H9 (cell line): ENCODE results near the gene FAM171A1. TPM values are rescaled to one million over a fixed set of nuclear protein-coding genes. Genes with fewer than 3 reads are reported as not detected.

ENCODE experiments used
- DNase-seq: peaks from one replicate; pipeline ENCODE4 v3.0.0-alpha.2; 2017
- H2AFZ ChIP-seq: one replicate; pipeline ENCODE4 v1.6.1; 2013; ENCODE audit warnings: mild to moderate bottlenecking, low read length, control low read depth, moderate library complexity
- H2AK5ac ChIP-seq: 2 replicates; pipeline ENCODE4 v1.6.1; 2013; ENCODE audit warnings: low read length, control low read depth, mixed read lengths; ENCODE audit not compliant: insufficient read length
- H2BK120ac ChIP-seq: one replicate; pipeline ENCODE4 v1.6.1; 2013; ENCODE audit warnings: low read depth, mild to moderate bottlenecking, low read length, control low read depth, inconsistent platforms; ENCODE audit not compliant: poor library complexity, severe bottlenecking
- H2BK12ac ChIP-seq: 2 replicates; pipeline ENCODE4 v1.6.1; 2013; ENCODE audit warnings: low read length, control low read depth, mixed read lengths, low read depth; ENCODE audit not compliant: insufficient read length
- H2BK15ac ChIP-seq: 2 replicates; pipeline ENCODE4 v1.6.1; 2013; ENCODE audit warnings: low read depth, low read length, control low read depth
- H2BK20ac ChIP-seq: one replicate; pipeline ENCODE4 v1.6.1; 2013; ENCODE audit warnings: low read depth, mild to moderate bottlenecking, low read length, control low read depth, inconsistent platforms; ENCODE audit not compliant: poor library complexity, severe bottlenecking
- H2BK5ac ChIP-seq: 2 replicates; pipeline ENCODE4 v1.6.1; 2013; ENCODE audit warnings: low read length, control low read depth, mixed read lengths; ENCODE audit not compliant: insufficient read length
- H3K14ac ChIP-seq: 2 replicates; pipeline ENCODE4 v1.6.1; 2013; ENCODE audit warnings: low read length, control low read depth; ENCODE audit not compliant: insufficient read depth
- H3K18ac ChIP-seq: 2 replicates; pipeline ENCODE4 v1.6.1; 2013; ENCODE audit warnings: low read depth, mild to moderate bottlenecking, mixed read lengths, low read length, control low read depth; ENCODE audit not compliant: insufficient read length
- H3K23ac ChIP-seq: 2 replicates; pipeline ENCODE4 v1.6.1; 2013; ENCODE audit warnings: low read length, control low read depth, mixed read lengths, low read depth; ENCODE audit not compliant: insufficient read length
- H3K23me2 ChIP-seq: 2 replicates; pipeline ENCODE4 v1.6.1; 2013; ENCODE audit warnings: low read depth, mild to moderate bottlenecking, mixed read lengths, low read length, control low read depth; ENCODE audit not compliant: insufficient read length, poor library complexity, severe bottlenecking
- H3K27ac ChIP-seq: 2 replicates; pipeline ENCODE4 v1.5.1; 2013; ENCODE audit warnings: low read length, control low read depth, mixed read lengths, low read depth; ENCODE audit not compliant: insufficient read length
- H3K27me3 ChIP-seq: 2 replicates; pipeline ENCODE4 v1.6.1; 2013; ENCODE audit warnings: low read length, control low read depth, inconsistent platforms; ENCODE audit not compliant: insufficient read depth
- H3K4ac ChIP-seq: 2 replicates; pipeline ENCODE4 v1.6.1; 2013; ENCODE audit warnings: low read depth, mild to moderate bottlenecking, control low read depth, inconsistent platforms, low read length, moderate library complexity
- H3K4me1 ChIP-seq: 2 replicates; pipeline ENCODE4 v1.6.1; 2013; ENCODE audit warnings: low read length, control low read depth, inconsistent platforms; ENCODE audit not compliant: insufficient read depth
- H3K4me2 ChIP-seq: 2 replicates; pipeline ENCODE4 v1.6.1; 2013; ENCODE audit warnings: low read length, control low read depth, mixed read lengths; ENCODE audit not compliant: insufficient read length, insufficient read depth
- H3K56ac ChIP-seq: 2 replicates; pipeline ENCODE4 v1.6.1; 2013; ENCODE audit warnings: low read depth, mild to moderate bottlenecking, mixed read lengths, low read length, control low read depth; ENCODE audit not compliant: insufficient read length
- H3K79me1 ChIP-seq: 2 replicates; pipeline ENCODE4 v1.6.1; 2013; ENCODE audit warnings: low read depth, mild to moderate bottlenecking, moderate library complexity, low read length, control low read depth, inconsistent platforms; ENCODE audit not compliant: insufficient read depth, poor library complexity, severe bottlenecking
- H3K79me2 ChIP-seq: 2 replicates; pipeline ENCODE4 v1.6.1; 2013; ENCODE audit warnings: low read length, control low read depth, inconsistent platforms; ENCODE audit not compliant: insufficient read depth
- H3K9ac ChIP-seq: 2 replicates; pipeline ENCODE4 v1.6.1; 2013; ENCODE audit warnings: low read length, control low read depth, mixed read lengths; ENCODE audit not compliant: insufficient read length; ENCODE audit errors: extremely low read depth
- H3K9me3 ChIP-seq: one replicate; pipeline ENCODE4 v1.6.1; 2013; ENCODE audit warnings: low read depth, low read length, inconsistent platforms; ENCODE audit not compliant: control insufficient read depth
- H3T11ph ChIP-seq: one replicate; pipeline ENCODE4 v1.6.1; 2013; ENCODE audit warnings: mild to moderate bottlenecking, low read length, control low read depth, inconsistent platforms
- H4K20me1 ChIP-seq: one replicate; pipeline ENCODE4 v1.6.1; 2013; ENCODE audit not compliant: control insufficient read depth, insufficient read length, insufficient read depth
- H4K5ac ChIP-seq: 2 replicates; pipeline ENCODE4 v1.6.1; 2013; ENCODE audit warnings: low read depth, mild to moderate bottlenecking, mixed read lengths, low read length, control low read depth; ENCODE audit not compliant: insufficient read length
- H4K8ac ChIP-seq: replicated peaks from 2 replicates; pipeline ENCODE4 v1.6.1; 2013; ENCODE audit warnings: low read length, control low read depth, mixed read lengths, low read depth; ENCODE audit not compliant: insufficient read length
- H4K91ac ChIP-seq: 2 replicates; pipeline ENCODE4 v1.6.1; 2013; ENCODE audit warnings: low read depth, mild to moderate bottlenecking, moderate library complexity, mixed read lengths, low read length, control low read depth; ENCODE audit not compliant: insufficient read length
- H3K27ac Mint-ChIP-seq, 3 experiments: 2 replicates in 2 of 3; 3 replicates in 1 of 3; pipeline ENCODE4 v1.8.0; 2020 to 2021; ENCODE audit warnings: mixed read lengths in 3 of 3, mild to moderate bottlenecking in 1 of 3, moderate library complexity in 1 of 3
- H3K27me3 Mint-ChIP-seq: 2 replicates; pipeline ENCODE4 v1.8.0; 2021; ENCODE audit warnings: low read depth, mild to moderate bottlenecking, moderate library complexity, mixed read lengths
- H3K36me3 Mint-ChIP-seq, 3 experiments: 2 replicates in 2 of 3; 3 replicates in 1 of 3; pipeline ENCODE4 v1.8.0; 2020 to 2021; ENCODE audit warnings: low read depth in 3 of 3, mixed read lengths in 3 of 3; ENCODE audit not compliant: insufficient read depth in 1 of 3
- H3K4me1 Mint-ChIP-seq, 2 experiments: 2 replicates each; pipeline ENCODE4 v1.8.0; 2020; ENCODE audit warnings: mixed read lengths in 2 of 2
- H3K4me3 Mint-ChIP-seq, 2 experiments: 2 replicates in 1 of 2; 3 replicates in 1 of 2; pipeline ENCODE4 v1.8.0; 2020 to 2021; ENCODE audit warnings: mild to moderate bottlenecking in 2 of 2, mixed read lengths in 2 of 2, moderate library complexity in 1 of 2
- H3K9me3 Mint-ChIP-seq, 2 experiments: 2 replicates in 1 of 2; 3 replicates in 1 of 2; pipeline ENCODE4 v1.8.0; 2020; ENCODE audit warnings: mild to moderate bottlenecking in 2 of 2, mixed read lengths in 2 of 2, moderate library complexity in 1 of 2
- CTCF ChIP-seq: fragments of 200-600 bp; sonication (generic); conservative IDR thresholded peaks from 3 replicates; pipeline ENCODE4 v1.8.0; 2021; ENCODE audit warnings: antibody characterized with exemption, mild to moderate bottlenecking
- WGBS: extraction: QIAGEN DNeasy Blood & Tissue Kit; methylation state at CpG from one replicate; pipeline ENCODE4 v1.1.7; 2013; ENCODE audit warnings: missing lambda C conversion rate, low lambda C conversion rate, mixed read lengths; ENCODE audit not compliant: insufficient read length; ENCODE audit errors: extremely low coverage; 5-methylcytosine and 5-hydroxymethylcytosine counted together
- total RNA-seq: library from RNA; stranded (reverse); gene quantifications from 2 replicates; pipeline ENCODE4 v1.2.1, GENCODE V29; 2021

Gene FAM171A1
- total RNA-seq, 1 experiment from 2014 or later, result 37.4 TPM

- Histone ChIP-seq H4K5ac (no peak overlapping the region), H3K79me2 (no peaks in the 10 kb centered on the region), H2BK15ac (no peak overlapping the region), H3K27ac (no peak overlapping the region), H3K4me1 (peaks cover 4% of the 10 kb centered on the region; the same call in 1 of the 2 replicates), H2BK20ac (no peak overlapping the region), H3K79me1 (no peaks in the 10 kb centered on the region), H3K14ac (no peak overlapping the region), H3K4me2 (no peak overlapping the region), H3T11ph (no peak overlapping the region), H2BK5ac (no peak overlapping the region), H3K9ac (no peak overlapping the region), H4K91ac (no peak overlapping the region), H2AFZ (no peak overlapping the region), H4K8ac (no peak overlapping the region), H3K4ac (no peak overlapping the region), H2AK5ac (no peak overlapping the region), H3K27me3 (no peaks in the 10 kb centered on the region), H3K23me2 (no peaks in the 10 kb centered on the region), H4K20me1 (no peaks in the 10 kb centered on the region), H3K18ac (no peak overlapping the region), H2BK120ac (no peak overlapping the region), H3K23ac (no peak overlapping the region), H2BK12ac (no peak overlapping the region), H3K9me3 (no peaks in the 10 kb centered on the region), H3K56ac (no peak overlapping the region)
- Mint-ChIP-seq H3K9me3 (no peaks in the 10 kb centered on the region), H3K27ac (no peak overlapping the region), H3K4me3 (no peak overlapping the region), H3K27me3 (no peaks in the 10 kb centered on the region), H3K36me3 (no peaks in the 10 kb centered on the region; a peak in 1 of 7 replicates), H3K4me1 (peaks cover 20 to 27% of the 10 kb centered on the region in 2 experiments)
- no CpG with 5 or more reads among the region's 6 CpGs for WGBS
- no peak for TF ChIP-seq CTCF
- DNase-seq, result no peak
Observed at GRCh38 chr10:15201589-15202300, 169.3 kb downstream of the FAM171A1 start.
